HG03378 (cell line): ENCODE data around the gene HACD2.
"Not testable (repeated sequence)": the region's sequence is repeated elsewhere in the genome, so short reads cannot be mapped to it uniquely, and the experiment has no call there.

Experiments
- ATAC-seq: cut with Tn5 transposase; IDR thresholded peaks from one replicate; pipeline ENCODE4 v1.9.1; 2021; ENCODE audit warnings: mild to moderate bottlenecking, moderate library complexity; ENCODE audit not compliant: unreplicated experiment

HACD2 gene

DNA sequence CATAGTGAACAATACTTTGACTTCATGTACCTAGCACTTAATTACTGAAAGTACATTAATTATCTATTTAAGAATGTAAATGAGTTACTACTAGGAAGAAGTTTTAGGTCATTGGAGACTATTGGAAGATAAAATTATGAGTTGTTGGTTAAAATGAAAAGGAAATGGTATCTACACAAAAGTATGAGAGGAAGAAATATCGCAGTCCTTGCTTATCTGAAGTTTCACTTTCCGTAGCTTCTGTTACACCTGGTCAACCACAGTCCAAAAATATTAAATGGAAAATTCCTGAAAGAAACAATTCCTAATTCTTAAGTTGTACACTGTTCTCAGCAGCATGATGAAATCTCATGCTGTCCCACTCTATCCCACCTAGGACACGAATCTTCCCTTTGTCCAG, 57.8 kb downstream of the HACD2 start:
- no peak for ATAC-seq

- no peak for ATAC-seq
Observed at GRCh38 chr3:123526474-123526873, 58.4 kb downstream of the HACD2 start.

- ATAC-seq = no peak
Observed at GRCh38 chr3:123525433-123525832, 59.4 kb downstream of the HACD2 start.

GRCh38 chr3:123524981-123525380, 59.9 kb downstream of the HACD2 start:
- ATAC-seq = no peak

DNA sequence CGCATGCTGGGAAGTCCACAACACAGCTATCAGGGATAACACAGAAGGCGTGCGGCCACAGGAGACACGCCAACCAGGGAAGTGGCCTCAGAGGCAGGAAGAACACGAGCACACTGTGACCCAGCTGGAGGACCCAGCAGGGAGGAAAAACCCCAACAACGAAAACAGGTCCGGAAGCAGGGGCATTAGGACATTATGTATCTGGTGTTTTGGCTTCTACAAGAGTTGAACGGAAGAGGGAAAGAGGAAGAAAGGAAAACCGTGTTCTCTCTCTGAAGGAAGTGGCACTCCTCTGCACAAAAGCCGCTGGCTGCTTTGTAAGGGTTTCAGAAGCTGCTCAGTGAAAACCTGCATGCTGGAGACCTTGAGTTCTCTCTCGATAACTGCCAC, 61.8 kb downstream of the HACD2 start:
- no peak for ATAC-seq

DNA sequence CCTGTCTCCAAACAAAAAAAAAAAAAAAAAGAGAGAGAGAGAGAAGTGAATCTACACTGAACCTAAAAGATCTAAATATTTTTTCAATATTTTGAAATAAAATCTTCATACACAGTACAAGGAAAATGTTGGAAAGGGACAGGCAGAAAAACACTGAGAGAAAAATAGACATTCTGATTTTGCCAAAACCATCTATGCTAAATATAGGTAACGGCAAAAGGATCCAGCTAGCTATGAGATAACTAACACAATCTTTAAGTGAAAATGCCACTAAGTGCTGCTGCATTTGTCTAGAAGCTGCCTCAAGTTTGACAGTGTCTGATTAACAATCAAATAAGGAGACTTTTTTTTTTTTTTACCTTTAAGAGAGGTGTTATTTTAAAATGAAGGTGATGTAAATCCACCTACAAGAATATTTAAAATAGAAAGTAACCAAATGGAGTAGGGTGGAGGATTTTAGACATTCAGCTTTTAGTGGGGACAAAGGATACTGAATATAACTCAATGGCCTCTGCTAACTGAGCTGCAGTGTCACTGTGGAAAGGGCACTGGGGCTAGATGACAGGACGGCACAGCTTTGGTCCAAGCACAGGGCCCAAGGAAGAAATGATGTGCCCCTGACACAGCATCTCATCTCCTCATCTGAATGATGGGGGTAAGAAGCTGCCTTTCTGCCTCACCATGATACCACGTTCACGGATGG, 62.4 kb downstream of the HACD2 start:
- no peak for ATAC-seq

GRCh38 chr3:123521179-123521969, 63.5 kb downstream of the HACD2 start:
- no peak for ATAC-seq

DNA sequence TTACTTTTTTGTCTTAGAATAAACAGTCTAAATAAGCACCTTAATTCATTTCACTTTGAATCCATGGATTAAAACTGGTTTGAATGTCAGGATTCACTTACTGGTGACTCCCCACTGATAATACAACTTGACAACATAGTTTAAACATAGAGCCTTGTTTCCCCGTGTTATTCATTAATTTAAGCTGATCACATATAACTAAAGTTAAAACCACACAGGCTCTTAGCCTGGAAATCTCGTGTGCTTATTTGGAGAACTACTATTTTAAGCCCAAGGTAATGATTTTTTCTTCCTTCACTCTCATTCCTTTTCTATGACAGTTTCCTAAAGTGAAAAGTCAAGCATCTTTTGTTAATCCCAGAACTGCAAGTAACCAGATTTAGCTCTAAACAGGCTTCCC, 64.2 kb downstream of the HACD2 start:
- ATAC-seq = no peak

- no peak for ATAC-seq
Observed at GRCh38 chr3:123518892-123519485, 65.9 kb downstream of the HACD2 start.

DNA sequence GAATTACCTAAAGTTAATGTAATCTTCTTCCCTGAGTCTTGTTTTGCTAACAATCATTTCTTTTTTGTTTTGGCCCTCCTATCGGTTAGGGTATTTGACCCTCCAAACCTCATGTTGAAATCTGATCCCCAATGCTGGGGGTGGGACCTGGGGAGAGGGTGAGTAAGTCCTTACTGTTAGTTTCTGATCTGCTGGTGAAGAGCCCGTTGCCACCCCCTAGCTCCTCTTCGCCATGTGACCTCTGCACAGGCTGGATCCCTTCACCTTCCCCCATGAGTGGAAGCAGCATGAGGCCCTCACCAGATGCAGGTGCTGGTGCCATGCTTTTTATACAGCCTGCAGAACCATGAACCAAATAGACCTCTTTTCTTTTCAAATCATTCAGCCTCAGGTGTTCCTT, 73.1 kb downstream of the HACD2 start:
- no peak for ATAC-seq

GRCh38 chr3:123511084-123511483, 73.8 kb downstream of the HACD2 start:
- ATAC-seq = no peak

DNA sequence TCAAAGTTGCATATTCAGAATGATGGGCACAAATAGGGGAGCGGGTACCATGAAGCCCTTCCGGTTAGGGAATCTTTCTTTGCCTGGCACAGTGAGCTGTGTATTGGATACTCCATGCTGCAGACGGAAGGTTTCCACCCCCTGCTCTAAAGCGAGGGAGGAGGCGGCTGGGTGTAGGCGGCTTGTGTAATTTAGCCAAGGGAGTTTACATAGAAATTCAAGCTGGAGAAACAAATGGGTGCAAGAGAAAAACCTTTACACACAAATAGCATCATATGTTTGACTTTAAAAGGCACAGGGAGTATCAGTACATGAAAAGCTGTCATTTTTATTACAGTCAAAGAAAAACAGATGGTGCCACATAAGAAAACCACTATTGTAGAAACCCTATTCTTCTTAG, 76.7 kb downstream of the HACD2 start:
- no peak for ATAC-seq

GRCh38 chr3:123505820-123506219, 79.0 kb downstream of the HACD2 start:
- no peak for ATAC-seq

DNA sequence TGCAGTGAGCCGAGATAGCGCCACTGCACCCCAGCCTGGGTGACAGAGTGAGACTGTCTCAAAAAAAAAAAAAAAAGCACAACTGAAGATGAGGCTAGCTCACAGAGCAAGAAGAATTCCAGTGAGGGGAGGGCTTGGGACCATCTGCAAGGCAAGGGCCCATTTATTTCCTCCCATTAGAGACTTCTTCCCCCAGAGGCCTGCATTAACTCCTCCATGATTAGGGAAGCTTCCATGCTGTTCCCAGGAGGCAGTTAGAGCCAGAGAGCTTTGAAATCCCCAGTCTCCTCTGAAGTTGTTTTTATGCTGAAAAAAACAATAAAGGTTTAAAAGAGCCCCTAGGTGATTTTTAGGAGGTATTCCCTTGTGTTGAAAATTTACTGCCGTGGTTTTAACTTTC, 81.7 kb downstream of the HACD2 start:
- ATAC-seq = no peak

- ATAC-seq = no peak
Observed at GRCh38 chr3:123499322-123499721, 85.5 kb downstream of the HACD2 start.

- ATAC-seq = no peak
Observed at GRCh38 chr3:123498761-123499160, 86.1 kb downstream of the HACD2 start.

GRCh38 chr3:123493912-123494311, 90.9 kb downstream of the HACD2 start:
- ATAC-seq = no peak

DNA sequence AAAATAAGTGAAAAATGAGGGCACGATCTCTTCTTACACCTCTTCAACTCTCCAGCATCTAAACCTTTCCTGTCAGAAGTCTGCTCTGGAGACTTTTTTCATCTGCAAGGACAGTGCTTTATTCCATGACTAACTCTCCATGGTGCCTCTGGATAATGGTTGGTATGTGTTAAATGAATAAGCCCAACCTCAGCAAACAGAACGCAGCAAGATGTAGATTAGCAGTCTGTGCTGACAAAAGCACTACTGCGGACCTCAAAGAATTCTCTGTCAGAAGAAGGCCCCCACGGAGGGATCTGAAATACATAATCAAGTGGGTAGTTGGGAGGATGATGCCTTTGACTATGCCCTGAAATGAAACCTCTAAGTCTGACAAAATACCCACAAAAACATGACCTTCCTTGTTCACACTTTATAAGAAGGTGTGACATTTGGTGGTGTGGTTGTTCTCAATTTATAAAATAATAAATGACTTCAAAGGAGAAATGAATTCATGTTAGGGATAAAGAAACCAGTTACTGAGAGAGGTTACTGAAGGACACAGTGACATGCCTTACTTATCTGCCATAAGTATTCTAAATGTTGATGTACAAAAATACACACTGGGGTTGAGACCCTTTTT, 92.8 kb downstream of the HACD2 start:
- no peak for ATAC-seq

DNA sequence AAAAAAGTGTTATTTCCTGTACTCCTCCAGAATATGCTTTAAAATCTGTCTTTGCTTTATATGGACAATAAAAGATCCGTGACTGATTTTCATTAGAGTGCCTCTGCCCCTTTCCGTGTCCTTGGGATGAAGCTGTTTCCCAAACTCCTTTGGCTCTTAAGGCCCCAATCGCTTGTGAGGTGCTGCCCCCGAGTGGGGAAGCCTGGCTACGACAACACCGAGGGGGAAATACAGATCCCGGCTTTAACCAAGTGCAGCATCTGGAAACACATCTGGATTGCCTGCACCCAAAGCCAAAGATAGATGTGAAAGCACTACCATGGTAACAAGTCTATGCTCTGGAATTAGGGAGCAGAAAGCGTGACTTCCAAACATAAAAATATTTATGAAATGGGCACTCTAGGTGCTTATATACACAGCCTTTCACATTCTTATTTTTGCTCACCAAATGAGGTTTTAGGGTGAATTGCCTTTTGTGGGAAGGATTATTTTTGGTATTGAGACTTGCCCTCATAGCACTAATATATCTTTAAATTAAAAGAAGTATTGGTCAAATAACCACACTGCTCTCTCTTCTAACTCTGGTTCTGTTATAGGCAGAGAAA, 95.4 kb downstream of the HACD2 start:
- ATAC-seq = no peak

GRCh38 chr3:123488645-123489347, 96.1 kb downstream of the HACD2 start:
- ATAC-seq = no peak

- ATAC-seq = not testable (repeated sequence)
Observed at GRCh38 chr3:123487063-123487462, 97.8 kb downstream of the HACD2 start.
